ENCODE results near the gene AQP4. TPM values are rescaled to one million over a fixed set of nuclear protein-coding genes. Genes with fewer than 3 reads are reported as not detected.

Gene AQP4
- total and polyA plus RNA-seq, 2 donors (not counting 3 experiments of a cell fraction or from before 2014, with no cell fraction given): not detected

GRCh38 chr18:26894426-26894825 lies 28.9 kb upstream of the AQP4 start:
- no peaks in the 10 kb centered on the region for H4K20me1 ChIP-seq (replicated peaks; ENCODE audit: control insufficient read depth, extremely low read depth, insufficient read depth, low read length)
- CTCF ChIA-PET: no interaction called here
- no TSS peak for BruUV-seq (replicated peaks)

GRCh38 chr18:26893996-26894395 lies 28.5 kb upstream of the AQP4 start:
- CTCF ChIA-PET: no interaction called here
- no TSS peak for BruUV-seq (replicated peaks)
- DNase-seq (ENCODE audit: low read depth, low spot score): no peak
- no peaks in the 10 kb centered on the region for H3K79me2 ChIP-seq (ENCODE audit: control insufficient read depth, insufficient read depth, low read length)
- intact Hi-C loops (cut with micrococcal nuclease) (no loop called here), dilution Hi-C loops (cut with MboI; ENCODE audit: extremely low pct_ligation_motif_present, low sequenced_read_pairs) (no loop called here)
- H3K9ac ChIP-seq (replicated peaks; ENCODE audit: extremely low read depth, insufficient read depth, low read length): no peak overlapping the region
- no peaks in the 10 kb centered on the region for H3K4me1 ChIP-seq (ENCODE audit: control insufficient read depth, extremely low read depth, insufficient read depth, low read length)
- POLR2A ChIA-PET: no interaction called here
- H4K20me1 ChIP-seq (replicated peaks; ENCODE audit: control insufficient read depth, extremely low read depth, insufficient read depth, low read length): no peaks in the 10 kb centered on the region
- no peak overlapping the region for H2AFZ ChIP-seq (ENCODE audit: low read depth, low read length)
- H3K36me3 ChIP-seq (ENCODE audit: control insufficient read depth in 2 of 2, extremely low read depth in 1 of 2, insufficient read depth in 2 of 2, low read length in 2 of 2): no peaks in the 10 kb centered on the region
- no peak overlapping the region for H3K4me2 ChIP-seq (ENCODE audit: insufficient read depth, low read length)
- no peak overlapping the region for H3K27ac ChIP-seq (ENCODE audit: insufficient read depth, low read depth, low read length)
- H3K4me3 ChIP-seq (replicated peaks in 1 of 3; ENCODE audit: insufficient read depth in 1 of 3, low read depth in 1 of 3, low read length in 3 of 3): no peak overlapping the region
- H3K27me3 ChIP-seq (ENCODE audit: control insufficient read depth in 2 of 2, insufficient read depth in 2 of 2, low read length in 2 of 2): no peaks in the 10 kb centered on the region
- TF ChIP-seq FOS (IDR thresholded peaks at IDR 0.05; ENCODE audit: borderline replicate concordance, insufficient read depth, low read length) (no peak), MAX (IDR thresholded peaks at IDR 0.05; ENCODE audit: insufficient read depth, insufficient read length) (no peak), POLR2AphosphoS5 (IDR thresholded peaks at IDR 0.05; ENCODE audit: insufficient read depth, low read depth, low read length) (no peak), EZH2 (IDR thresholded peaks at IDR 0.05; ENCODE audit: borderline replicate concordance, low read depth, low read length, severe bottlenecking) (no peak), CTCF (IDR thresholded peaks at IDR 0.05; ENCODE audit: extremely low read depth in 1 of 2, insufficient read depth in 1 of 2, low read depth in 1 of 2, low read length in 2 of 2) (no peak), MYC (IDR thresholded peaks at IDR 0.05; ENCODE audit: low read depth, low read length) (no peak), POLR2A (IDR thresholded peaks at IDR 0.05; ENCODE audit: low read depth, low read length) (no peak), JUN (IDR thresholded peaks at IDR 0.05; ENCODE audit: borderline replicate concordance, insufficient read depth, insufficient read length, low read depth) (no peak)
- H3K9me1 ChIP-seq (replicated peaks; ENCODE audit: control insufficient read depth, extremely low read depth, insufficient read depth, low read length): no peaks in the 10 kb centered on the region
- FAIRE-seq: no peak
- no peaks in the 10 kb centered on the region for H3K9me3 ChIP-seq (replicated peaks; ENCODE audit: control insufficient read depth, insufficient read depth, low read length)

More at GRCh38 chr18:26894426-26894825, 28.9 kb upstream of the AQP4 start:
- Histone ChIP-seq H3K36me3 (ENCODE audit: control insufficient read depth in 2 of 2, extremely low read depth in 1 of 2, insufficient read depth in 2 of 2, low read length in 2 of 2) (no peaks in the 10 kb centered on the region), H3K4me2 (ENCODE audit: insufficient read depth, low read length) (no peak overlapping the region), H3K27ac (ENCODE audit: insufficient read depth, low read depth, low read length) (no peak overlapping the region), H3K9me1 (replicated peaks; ENCODE audit: control insufficient read depth, extremely low read depth, insufficient read depth, low read length) (no peaks in the 10 kb centered on the region), H3K9me3 (replicated peaks; ENCODE audit: control insufficient read depth, insufficient read depth, low read length) (no peaks in the 10 kb centered on the region), H3K9ac (replicated peaks; ENCODE audit: extremely low read depth, insufficient read depth, low read length) (no peak overlapping the region), H3K79me2 (ENCODE audit: control insufficient read depth, insufficient read depth, low read length) (no peaks in the 10 kb centered on the region), H3K4me3 (replicated peaks in 1 of 3; ENCODE audit: insufficient read depth in 1 of 3, low read depth in 1 of 3, low read length in 3 of 3) (no peak overlapping the region), H2AFZ (ENCODE audit: low read depth, low read length) (no peak overlapping the region), H3K27me3 (ENCODE audit: control insufficient read depth in 2 of 2, insufficient read depth in 2 of 2, low read length in 2 of 2) (no peaks in the 10 kb centered on the region), H3K4me1 (ENCODE audit: control insufficient read depth, extremely low read depth, insufficient read depth, low read length) (no peaks in the 10 kb centered on the region)
- TF ChIP-seq GATA2 (IDR thresholded peaks at IDR 0.05; ENCODE audit: insufficient read depth, insufficient read length, low read depth, low read length) (no peak), JUN (IDR thresholded peaks at IDR 0.05; ENCODE audit: borderline replicate concordance, insufficient read depth, insufficient read length, low read depth) (no peak), MYC (IDR thresholded peaks at IDR 0.05; ENCODE audit: low read depth, low read length) (no peak), FOS (IDR thresholded peaks at IDR 0.05; ENCODE audit: borderline replicate concordance, insufficient read depth, low read length) (no peak), POLR2AphosphoS5 (IDR thresholded peaks at IDR 0.05; ENCODE audit: insufficient read depth, low read depth, low read length) (no peak)
- POLR2A ChIA-PET: no interaction called here
- intact Hi-C loops (cut with micrococcal nuclease): no loop called here
- dilution Hi-C loops (cut with MboI; ENCODE audit: extremely low pct_ligation_motif_present, low sequenced_read_pairs): no loop called here
- FAIRE-seq (no peak), DNase-seq (ENCODE audit: low read depth, low spot score) (no peak)

All from endothelial cell of umbilical vein (primary cell).